HepG2 (cell line): ENCODE data around the gene NUDT3. TPM values are rescaled to one million over a fixed set of nuclear protein-coding genes. Genes with fewer than 3 reads are reported as not detected.

Experiments
- ATAC-seq: fragments of 200-7000 bp; cut with Tn5 transposase; 3 replicates; pipeline ENCODE4 v1.9.1; 2020; ENCODE audit warnings: mild to moderate bottlenecking, moderate library complexity
- BruUV-seq: library from RNA; stranded (reverse); fragments of 400-500 nt; replicated peaks from 2 replicates; lab custom pipeline; 2021; lab: Mats Ljungman, UMichigan
- CTCF ChIA-PET: fragments of 300-600 bp; formaldehyde crosslinking; extraction: SDS; loops from one replicate; lab custom pipeline; 2021; ENCODE audit warnings: low total read pairs, inconsistent platforms, low intra/inter-chr PET ratio; lab: Yijun Ruan, JAX
- POLR2A ChIA-PET: fragments of 350-600 bp; sonication (Branson Sonifier 250); formaldehyde crosslinking; loops from one replicate; lab custom pipeline; 2020; ENCODE audit warnings: antibody characterized with exemption, inconsistent platforms; lab: Yijun Ruan, JAX
- DNase-seq: peaks from one replicate; pipeline ENCODE4 v3.0.0-alpha.2; 2015; ENCODE audit warnings: low spot score
- FAIRE-seq: peaks from 3 replicates; lab custom pipeline; 2011; peaks lifted over from hg19 to GRCh38; lab: Jason Lieb, UNC
- H2AFZ ChIP-seq: one replicate; pipeline ENCODE4 v1.6.1; 2011; ENCODE audit warnings: low read length, inconsistent platforms
- H3K27ac ChIP-seq: fragments of 300-600 bp; 3 replicates; pipeline ENCODE4 v1.8.0; 2011; ENCODE audit warnings: mixed run types, mild to moderate bottlenecking, mixed read lengths, low read length, inconsistent platforms; ENCODE audit not compliant: insufficient read depth; ENCODE audit errors: extremely low read length
- H3K27me3 ChIP-seq, 2 experiments: fragments of 200-600 bp in 1 of 2; 2 replicates in 1 of 2; 3 replicates in 1 of 2; pipeline versions ENCODE4 v1.6.0 to v1.8.0; 2011; ENCODE audit warnings: low read length in 2 of 2, mild to moderate bottlenecking in 2 of 2, moderate library complexity in 2 of 2, inconsistent platforms in 1 of 2; ENCODE audit not compliant: insufficient read depth in 2 of 2, control insufficient read depth in 1 of 2
- H3K36me3 ChIP-seq, 2 experiments: fragments of 200-600 bp in 1 of 2; replicated peaks in 1 of 2; 2 replicates in 1 of 2; 3 replicates in 1 of 2; pipeline versions ENCODE4 v1.5.1 to v1.8.0; 2011; ENCODE audit warnings: low read length in 2 of 2, inconsistent platforms in 1 of 2; ENCODE audit not compliant: insufficient read depth in 2 of 2, control insufficient read depth in 1 of 2
- H3K4me1 ChIP-seq: 2 replicates; pipeline ENCODE4 v1.5.1; 2012; ENCODE audit warnings: low read length, inconsistent platforms; ENCODE audit not compliant: insufficient read depth
- H3K4me2 ChIP-seq: 2 replicates; pipeline ENCODE4 v1.6.0; 2011; ENCODE audit warnings: low read depth, low read length, inconsistent platforms
- H3K4me3 ChIP-seq, 3 experiments: fragments of 200-600 bp in 1 of 3; sonication (generic), shearing (Covaris generic) in 1 of 3; replicated peaks in 1 of 3; 2 replicates each; pipeline ENCODE4 v1.5.1; 2011 to 2016; ENCODE audit warnings: low read length in 3 of 3, inconsistent platforms in 2 of 3, low read depth in 2 of 3, mild to moderate bottlenecking in 2 of 3, control low read depth in 1 of 3, mixed read lengths in 1 of 3; ENCODE audit not compliant: insufficient read depth in 1 of 3
- H3K79me2 ChIP-seq: one replicate; pipeline ENCODE4 v1.6.1; 2011; ENCODE audit warnings: low read length, inconsistent platforms; ENCODE audit not compliant: insufficient read depth
- H3K9ac ChIP-seq: 2 replicates; pipeline ENCODE4 v1.6.0; 2011; ENCODE audit warnings: mild to moderate bottlenecking, low read depth, low read length, inconsistent platforms; ENCODE audit not compliant: insufficient read depth
- H3K9me3 ChIP-seq: 2 replicates; pipeline ENCODE4 v1.5.1; 2012; ENCODE audit warnings: mild to moderate bottlenecking, low read length
- H4K20me1 ChIP-seq: 2 replicates; pipeline ENCODE4 v1.6.0; 2011; ENCODE audit warnings: inconsistent platforms, mild to moderate bottlenecking, low read length, moderate library complexity; ENCODE audit not compliant: insufficient read depth
- CEBPB ChIP-seq: IDR thresholded peaks from 2 replicates; pipeline ENCODE4 v1.6.1; 2011; ENCODE audit warnings: low read depth, low read length, improper control_type of control experiment, borderline replicate concordance
- CTCF ChIP-seq: sonication (generic); formaldehyde crosslinking; IDR thresholded peaks from 2 replicates; pipeline ENCODE4 v1.5.0; 2020; ENCODE audit warnings: mild to moderate bottlenecking, missing genetic modification reagents, moderate library complexity
- DMAP1 ChIP-seq: IDR thresholded peaks from 2 replicates; pipeline ENCODE4 v1.6.1; 2016
- GFI1 ChIP-seq: sonication (generic); formaldehyde crosslinking; IDR thresholded peaks from 2 replicates; pipeline ENCODE4 v1.5.0; 2020; ENCODE audit warnings: missing genetic modification reagents, mild to moderate bottlenecking, borderline replicate concordance
- IRF1 ChIP-seq: sonication (generic); formaldehyde crosslinking; IDR thresholded peaks from 2 replicates; pipeline ENCODE4 v1.4.0; 2020; ENCODE audit warnings: low read depth, mild to moderate bottlenecking, missing genetic modification reagents
- KDM5A ChIP-seq: fragments of 200-600 bp; sonication (generic); IDR thresholded peaks from 2 replicates; pipeline ENCODE4 v1.7.0; 2018; ENCODE audit warnings: antibody characterized with exemption, mild to moderate bottlenecking, low read length, borderline replicate concordance
- KLF9 ChIP-seq: IDR thresholded peaks from 2 replicates; pipeline ENCODE4 v1.6.1; 2016; ENCODE audit warnings: low read depth
- NFKBIZ ChIP-seq: IDR thresholded peaks from 2 replicates; pipeline ENCODE4 v1.6.1; 2018; ENCODE audit warnings: missing genetic modification reagents, missing compliant biosample characterization
- SIX1 ChIP-seq: sonication (generic); formaldehyde crosslinking; IDR thresholded peaks from 2 replicates; pipeline ENCODE4 v1.4.0; 2020; ENCODE audit warnings: missing genetic modification reagents, borderline replicate concordance
- YY1 ChIP-seq: IDR thresholded peaks from 2 replicates; pipeline ENCODE4 v1.6.1; 2011; ENCODE audit warnings: low read length, low read depth, moderate library complexity, mild to moderate bottlenecking; ENCODE audit not compliant: insufficient read depth, insufficient replicate concordance
- WGBS: methylation state at CpG from one replicate; pipeline ENCODE4 v1.1.6; 2017; ENCODE audit warnings: low lambda C conversion rate; 5-methylcytosine and 5-hydroxymethylcytosine counted together
- in situ Hi-C: cut with HindIII; loops from 2 replicates; pipeline ENCODE4 v1.10.0; 2017; ENCODE audit warnings: low pct_unique_long_range_greater_than_20kb; ENCODE audit not compliant: extremely low pct_ligation_motif_present
- intact Hi-C: fragments of 100-400 bp; cut with micrococcal nuclease; formaldehyde crosslinking; loops from one replicate; pipeline ENCODE4 v1.10.0; 2022; ENCODE audit not compliant: unreplicated experiment
- polyA plus RNA-seq, 8 experiments: library from polyadenylated mRNA; depleted of rRNA in 3 of 8; stranded (reverse) in 7 of 8; unstranded in 1 of 8; fragments of >200 nt; fragmentation: Illumina TruSeq in 4 of 8; extraction: Trizol in 4 of 8; gene quantifications; 2 replicates each; pipeline versions ENCODE4 v1.2.1 to v1.2.3, GENCODE V29; 2011 to 2016; ENCODE audit warnings: low read depth in 4 of 8, missing spikeins in 1 of 8, mixed read lengths in 1 of 8; ENCODE audit not compliant: insufficient read depth in 1 of 8
- total RNA-seq, 5 experiments: library from RNA; depleted of rRNA; stranded (reverse); fragments of >200 nt; fragmentation: Illumina TruSeq; extraction: Trizol; gene quantifications; 2 replicates each; pipeline ENCODE4 v1.2.3, GENCODE V29; 2016; ENCODE audit warnings: low read depth in 1 of 5
- TF ChIP-seq, protein P1 (sequence below): IDR thresholded peaks from 2 replicates; pipeline ENCODE4 v1.6.1; 2012; ENCODE audit warnings: inconsistent platforms
- TF ChIP-seq, protein P2 (sequence below): IDR thresholded peaks from 2 replicates; pipeline ENCODE4 v1.6.1; 2016; ENCODE audit warnings: missing genetic modification reagents, missing compliant biosample characterization
- TF ChIP-seq, protein P3 (sequence below): sonication (generic); formaldehyde crosslinking; IDR thresholded peaks from 2 replicates; pipeline ENCODE4 v1.8.1; 2022; ENCODE audit warnings: low read depth, mild to moderate bottlenecking, missing genetic modification reagents
- TF ChIP-seq, protein P4 (sequence below): sonication (generic); formaldehyde crosslinking; IDR thresholded peaks from 2 replicates; pipeline ENCODE4 v1.4.0; 2020; ENCODE audit warnings: missing genetic modification reagents, mild to moderate bottlenecking, borderline replicate concordance
- TF ChIP-seq, protein P5 (sequence below): sonication (generic); formaldehyde crosslinking; IDR thresholded peaks from 2 replicates; pipeline ENCODE4 v1.4.0; 2020; ENCODE audit warnings: missing genetic modification reagents

NUDT3 gene
- total and polyA plus RNA-seq, 2 of the 13 experiments (the other 11 are each of a cell fraction or from before 2014, with no cell fraction given), result 20.2 to 20.6 TPM

DNA sequence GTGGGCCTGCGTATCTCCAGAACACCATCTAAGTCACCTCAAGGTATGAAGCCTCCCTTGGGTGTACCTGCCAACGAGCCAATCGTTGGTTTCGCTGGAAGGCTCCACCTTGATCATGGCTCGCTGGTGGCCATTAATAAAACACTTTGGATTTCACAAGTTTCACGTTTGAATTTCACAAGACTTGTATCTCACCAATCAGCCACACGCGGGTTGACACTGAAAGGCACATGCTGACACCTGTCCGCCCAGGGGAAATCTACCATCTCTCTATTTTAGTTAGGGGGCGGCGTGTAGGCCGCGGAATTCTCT lies 156.4 kb downstream of the NUDT3 start:
- Histone ChIP-seq H3K9me3 (no peaks in the 10 kb centered on the region), H3K4me1 (peaks cover 31% of the 10 kb centered on the region), H3K4me3 (peak overlapping the region; percentile 77 to 91 (median 79); a peak in 4 of 6 replicates), H3K36me3 (peaks cover 5 to 9% of the 10 kb centered on the region in 2 experiments; a peak in 3 of 5 replicates), H3K79me2 (peaks cover 25% of the 10 kb centered on the region), H3K27me3 (peaks cover 0 to 2% of the 10 kb centered on the region in 2 experiments; a peak in 3 of 5 replicates), H3K4me2 (peak overlapping the region; percentile 91), H2AFZ (no peak overlapping the region), H3K9ac (peak overlapping the region; percentile 80; the same call in 1 of the 2 replicates), H3K27ac (no peak overlapping the region), H4K20me1 (no peaks in the 10 kb centered on the region)
- FAIRE-seq (no peak), DNase-seq (no peak), ATAC-seq (no peak)
- intact Hi-C loops (loop anchor here (2.0 kb wide), 1 partner anchor 35 kb away; no protein-coding TSS in a partner anchor), in situ Hi-C loops (loop anchor here (25.0 kb wide), 1 partner anchor 376 kb away; no protein-coding TSS in a partner anchor)
- ChIA-PET CTCF (no interaction called here), POLR2A (interaction anchor here (0.7 to 1.7 kb wide), 7 partner anchors 9 to 190 kb away, joined by 4 to 24 read pairs (median 8); partner anchors contain the start of gene NUDT3)
- WGBS, result 67% methylated on average over 13 of the region's 13 CpGs
- BruUV-seq, result TSS peak; percentile 95
- TF ChIP-seq, protein P1, sequence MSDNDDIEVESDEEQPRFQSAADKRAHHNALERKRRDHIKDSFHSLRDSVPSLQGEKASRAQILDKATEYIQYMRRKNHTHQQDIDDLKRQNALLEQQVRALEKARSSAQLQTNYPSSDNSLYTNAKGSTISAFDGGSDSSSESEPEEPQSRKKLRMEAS, result no peak
- TF ChIP-seq KDM5A (no peak), CEBPB (peak; percentile 47), DMAP1 (no peak), NFKBIZ (CRISPR knock-in tag) (no peak), SIX1 (CRISPR knock-in tag) (no peak), KLF9 (CRISPR knock-in tag) (no peak), CTCF (CRISPR knock-in tag) (no peak), IRF1 (CRISPR knock-in tag) (no peak), YY1 (peak; percentile 0), GFI1 (CRISPR knock-in tag) (no peak)
- TF ChIP-seq, protein P2, sequence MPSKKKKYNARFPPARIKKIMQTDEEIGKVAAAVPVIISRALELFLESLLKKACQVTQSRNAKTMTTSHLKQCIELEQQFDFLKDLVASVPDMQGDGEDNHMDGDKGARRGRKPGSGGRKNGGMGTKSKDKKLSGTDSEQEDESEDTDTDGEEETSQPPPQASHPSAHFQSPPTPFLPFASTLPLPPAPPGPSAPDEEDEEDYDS (CRISPR knock-in tag), result no peak
- TF ChIP-seq, protein P3, sequence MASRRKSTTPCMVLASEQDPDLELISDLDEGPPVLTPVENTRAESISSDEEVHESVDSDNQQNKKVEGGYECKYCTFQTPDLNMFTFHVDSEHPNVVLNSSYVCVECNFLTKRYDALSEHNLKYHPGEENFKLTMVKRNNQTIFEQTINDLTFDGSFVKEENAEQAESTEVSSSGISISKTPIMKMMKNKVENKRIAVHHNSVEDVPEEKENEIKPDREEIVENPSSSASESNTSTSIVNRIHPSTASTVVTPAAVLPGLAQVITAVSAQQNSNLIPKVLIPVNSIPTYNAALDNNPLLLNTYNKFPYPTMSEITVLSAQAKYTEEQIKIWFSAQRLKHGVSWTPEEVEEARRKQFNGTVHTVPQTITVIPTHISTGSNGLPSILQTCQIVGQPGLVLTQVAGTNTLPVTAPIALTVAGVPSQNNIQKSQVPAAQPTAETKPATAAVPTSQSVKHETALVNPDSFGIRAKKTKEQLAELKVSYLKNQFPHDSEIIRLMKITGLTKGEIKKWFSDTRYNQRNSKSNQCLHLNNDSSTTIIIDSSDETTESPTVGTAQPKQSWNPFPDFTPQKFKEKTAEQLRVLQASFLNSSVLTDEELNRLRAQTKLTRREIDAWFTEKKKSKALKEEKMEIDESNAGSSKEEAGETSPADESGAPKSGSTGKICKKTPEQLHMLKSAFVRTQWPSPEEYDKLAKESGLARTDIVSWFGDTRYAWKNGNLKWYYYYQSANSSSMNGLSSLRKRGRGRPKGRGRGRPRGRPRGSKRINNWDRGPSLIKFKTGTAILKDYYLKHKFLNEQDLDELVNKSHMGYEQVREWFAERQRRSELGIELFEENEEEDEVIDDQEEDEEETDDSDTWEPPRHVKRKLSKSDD (CRISPR knock-in tag), result no peak
- TF ChIP-seq, protein P4, sequence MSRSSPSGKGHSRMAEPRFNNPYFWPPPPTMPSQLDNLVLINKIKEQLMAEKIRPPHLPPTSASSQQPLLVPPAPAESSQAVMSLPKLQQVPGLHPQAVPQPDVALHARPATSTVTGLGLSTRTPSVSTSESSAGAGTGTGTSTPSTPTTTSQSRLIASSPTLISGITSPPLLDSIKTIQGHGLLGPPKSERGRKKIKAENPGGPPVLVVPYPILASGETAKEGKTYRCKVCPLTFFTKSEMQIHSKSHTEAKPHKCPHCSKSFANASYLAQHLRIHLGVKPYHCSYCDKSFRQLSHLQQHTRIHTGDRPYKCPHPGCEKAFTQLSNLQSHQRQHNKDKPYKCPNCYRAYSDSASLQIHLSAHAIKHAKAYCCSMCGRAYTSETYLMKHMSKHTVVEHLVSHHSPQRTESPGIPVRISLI (CRISPR knock-in tag), result no peak
- TF ChIP-seq, protein P5, sequence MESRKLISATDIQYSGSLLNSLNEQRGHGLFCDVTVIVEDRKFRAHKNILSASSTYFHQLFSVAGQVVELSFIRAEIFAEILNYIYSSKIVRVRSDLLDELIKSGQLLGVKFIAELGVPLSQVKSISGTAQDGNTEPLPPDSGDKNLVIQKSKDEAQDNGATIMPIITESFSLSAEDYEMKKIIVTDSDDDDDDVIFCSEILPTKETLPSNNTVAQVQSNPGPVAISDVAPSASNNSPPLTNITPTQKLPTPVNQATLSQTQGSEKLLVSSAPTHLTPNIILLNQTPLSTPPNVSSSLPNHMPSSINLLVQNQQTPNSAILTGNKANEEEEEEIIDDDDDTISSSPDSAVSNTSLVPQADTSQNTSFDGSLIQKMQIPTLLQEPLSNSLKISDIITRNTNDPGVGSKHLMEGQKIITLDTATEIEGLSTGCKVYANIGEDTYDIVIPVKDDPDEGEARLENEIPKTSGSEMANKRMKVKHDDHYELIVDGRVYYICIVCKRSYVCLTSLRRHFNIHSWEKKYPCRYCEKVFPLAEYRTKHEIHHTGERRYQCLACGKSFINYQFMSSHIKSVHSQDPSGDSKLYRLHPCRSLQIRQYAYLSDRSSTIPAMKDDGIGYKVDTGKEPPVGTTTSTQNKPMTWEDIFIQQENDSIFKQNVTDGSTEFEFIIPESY (CRISPR knock-in tag), result 0 out of 2 replicates have a peak, but pooled peaks have one; percentile 45
